A549 (cell line): ENCODE results near the gene LEKR1.

Experiments
- POLR2A ChIP-seq: IDR thresholded peaks from 2 replicates; pipeline ENCODE4 v1.6.1; 2012; ENCODE audit warnings: mild to moderate bottlenecking, low read length
- RCOR1 ChIP-seq: fragments of 150-350 bp; IDR thresholded peaks from 2 replicates; pipeline ENCODE4 v1.6.1; 2014; ENCODE audit warnings: antibody characterized with exemption, low read length, low read depth
- RFX5 ChIP-seq: fragments of 450-650 bp; IDR thresholded peaks from 2 replicates; pipeline ENCODE4 v1.7.1; 2014; ENCODE audit warnings: antibody characterized with exemption, mild to moderate bottlenecking, moderate library complexity
- TF ChIP-seq, protein P1 (sequence below): fragments of 250-450 bp; sonication (Bioruptor Pico); IDR thresholded peaks from 2 replicates; pipeline ENCODE4 v1.5.0; 2021; ENCODE audit warnings: mild to moderate bottlenecking, moderate library complexity, borderline replicate concordance

DNA sequence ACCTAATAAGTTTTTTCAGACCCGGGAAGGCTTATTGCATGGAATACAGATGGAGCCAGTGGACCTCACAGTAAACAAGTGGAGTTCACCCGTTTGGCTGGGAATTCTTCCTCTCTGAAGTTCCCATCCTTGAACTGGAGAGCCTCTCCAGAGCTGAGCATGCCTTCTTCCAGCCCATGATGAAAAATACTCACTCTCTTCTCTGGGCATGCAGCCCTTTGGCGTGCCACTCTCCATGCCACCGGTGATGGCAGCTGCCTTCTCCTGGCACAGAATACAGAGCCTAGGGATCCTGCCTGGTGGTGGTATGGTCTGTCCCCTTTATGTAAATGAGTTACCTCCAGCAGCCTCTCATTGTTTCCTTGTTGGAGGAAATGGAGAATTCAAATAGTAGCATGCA lies 150.8 kb downstream of the LEKR1 start:
- TF ChIP-seq POLR2A, result no peak
- TF ChIP-seq RCOR1, result no peak
- no peak for TF ChIP-seq RFX5
- TF ChIP-seq, protein P1, sequence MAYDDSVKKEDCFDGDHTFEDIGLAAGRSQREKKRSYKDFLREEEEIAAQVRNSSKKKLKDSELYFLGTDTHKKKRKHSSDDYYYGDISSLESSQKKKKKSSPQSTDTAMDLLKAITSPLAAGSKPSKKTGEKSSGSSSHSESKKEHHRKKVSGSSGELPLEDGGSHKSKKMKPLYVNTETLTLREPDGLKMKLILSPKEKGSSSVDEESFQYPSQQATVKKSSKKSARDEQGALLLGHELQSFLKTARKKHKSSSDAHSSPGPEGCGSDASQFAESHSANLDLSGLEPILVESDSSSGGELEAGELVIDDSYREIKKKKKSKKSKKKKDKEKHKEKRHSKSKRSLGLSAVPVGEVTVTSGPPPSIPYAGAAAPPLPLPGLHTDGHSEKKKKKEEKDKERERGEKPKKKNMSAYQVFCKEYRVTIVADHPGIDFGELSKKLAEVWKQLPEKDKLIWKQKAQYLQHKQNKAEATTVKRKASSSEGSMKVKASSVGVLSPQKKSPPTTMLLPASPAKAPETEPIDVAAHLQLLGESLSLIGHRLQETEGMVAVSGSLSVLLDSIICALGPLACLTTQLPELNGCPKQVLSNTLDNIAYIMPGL, result no peak
